UCSD-AML1 (cell line): Measurements from ENCODE around the gene DCAF5.
A peak's percentile ranks its signal among the peaks of the same experiment; 100 is the strongest.

Experiments used
- DNase-seq: peaks from one replicate; lab custom pipeline; 2025; ENCODE audit not compliant: unreplicated experiment; lab: John Stamatoyannopoulos, UW

Gene DCAF5

GRCh38 chr14:69142101-69142500 lies 10.8 kb downstream of the DCAF5 start:
- DNase-seq = no peak

DNA sequence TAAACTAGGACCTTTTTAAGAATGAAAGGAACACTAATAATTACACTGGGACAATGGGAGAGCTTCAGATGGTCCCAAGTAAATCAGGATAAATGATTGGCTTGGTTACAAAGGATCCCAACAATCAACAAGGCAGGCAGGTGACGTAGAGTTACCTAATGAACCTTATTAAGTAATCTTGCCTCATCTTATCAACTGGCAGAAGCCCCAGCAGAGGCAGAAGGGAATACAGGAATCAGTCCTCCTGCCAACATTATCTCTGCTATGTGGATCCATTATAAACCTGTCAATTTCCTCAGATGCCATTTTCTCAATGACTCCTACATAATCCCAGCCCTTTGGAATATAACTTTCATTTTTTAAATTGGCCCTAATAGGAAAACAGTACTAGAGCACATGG lies 11.4 kb downstream of the DCAF5 start:
- no peak for DNase-seq

DNA sequence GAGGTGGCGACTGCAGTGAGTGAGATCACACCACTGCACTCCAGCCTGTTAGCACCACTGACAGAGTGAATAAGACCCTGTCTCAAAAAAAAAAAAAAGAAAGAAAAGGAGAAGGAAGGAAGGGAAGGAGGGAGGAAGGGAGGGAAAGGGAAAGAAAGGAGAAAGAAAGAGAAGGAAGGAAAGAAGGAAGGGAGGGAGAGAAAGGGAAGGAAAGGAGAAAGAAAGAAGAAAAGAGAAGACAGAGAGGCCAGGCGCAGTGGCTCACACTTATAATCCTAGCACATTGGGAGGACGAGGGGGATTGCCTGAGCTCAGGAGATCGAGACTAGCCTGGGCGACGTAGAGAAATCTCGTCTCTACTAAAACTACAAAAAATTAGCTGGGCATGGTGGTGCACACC lies 13.2 kb downstream of the DCAF5 start:
- DNase-seq = no peak

DNA sequence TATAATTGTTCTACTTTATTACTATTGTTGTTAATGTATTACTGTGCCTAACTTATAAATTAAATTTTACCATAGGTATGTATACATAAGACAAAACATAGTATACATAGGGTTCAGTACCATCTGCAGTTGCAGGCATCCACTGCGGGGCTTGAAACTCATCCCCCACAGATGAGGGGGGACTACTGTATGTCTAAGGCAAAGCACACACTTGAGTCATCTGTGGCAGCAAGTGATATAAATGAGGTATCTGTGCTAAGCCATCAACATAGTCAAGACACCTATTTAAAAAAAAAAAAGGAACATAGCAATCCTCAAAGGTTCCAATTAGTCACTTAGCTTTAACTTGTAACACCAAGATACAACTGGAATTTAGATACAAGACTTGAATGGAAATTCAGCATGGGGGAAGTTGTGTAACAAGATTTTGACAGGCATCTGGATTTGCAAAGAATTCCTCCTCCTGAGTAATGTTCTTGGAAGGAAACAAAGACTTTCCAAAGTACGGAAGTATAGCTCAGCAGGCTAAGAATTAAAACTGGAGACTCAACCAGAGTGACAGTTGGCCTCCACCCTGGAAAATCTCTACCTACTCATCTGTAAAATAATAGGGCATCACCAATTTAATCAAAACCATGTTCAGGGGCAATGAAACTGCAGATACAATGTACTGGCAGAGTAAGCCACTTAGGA lies 14.9 kb downstream of the DCAF5 start:
- no peak for DNase-seq

DNA sequence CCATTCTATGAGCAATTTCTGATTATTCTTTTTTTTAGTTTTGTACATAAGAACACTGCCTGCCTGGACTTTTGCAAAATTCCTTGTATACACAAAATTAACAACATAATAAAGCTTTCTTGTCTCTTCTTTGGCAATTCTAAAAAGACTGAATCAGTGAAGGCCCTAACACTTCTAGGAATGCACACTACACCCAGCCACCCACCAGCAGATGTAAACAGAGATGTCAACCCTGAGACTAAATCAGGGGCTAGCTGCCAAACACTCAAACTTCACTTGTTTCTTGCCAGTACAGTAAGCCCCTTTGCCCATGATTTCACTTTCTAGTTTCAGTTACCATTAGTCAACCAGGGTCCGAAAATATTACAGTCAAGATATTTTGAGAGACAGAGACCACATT lies 15.5 kb downstream of the DCAF5 start:
- DNase-seq = no peak

- no peak for DNase-seq
These were observed 17.8 kb downstream of the DCAF5 start for GRCh38 chr14:69135133-69135532.

- DNase-seq = no peak
These were observed 19.5 kb downstream of the DCAF5 start for GRCh38 chr14:69133206-69134125.

DNA sequence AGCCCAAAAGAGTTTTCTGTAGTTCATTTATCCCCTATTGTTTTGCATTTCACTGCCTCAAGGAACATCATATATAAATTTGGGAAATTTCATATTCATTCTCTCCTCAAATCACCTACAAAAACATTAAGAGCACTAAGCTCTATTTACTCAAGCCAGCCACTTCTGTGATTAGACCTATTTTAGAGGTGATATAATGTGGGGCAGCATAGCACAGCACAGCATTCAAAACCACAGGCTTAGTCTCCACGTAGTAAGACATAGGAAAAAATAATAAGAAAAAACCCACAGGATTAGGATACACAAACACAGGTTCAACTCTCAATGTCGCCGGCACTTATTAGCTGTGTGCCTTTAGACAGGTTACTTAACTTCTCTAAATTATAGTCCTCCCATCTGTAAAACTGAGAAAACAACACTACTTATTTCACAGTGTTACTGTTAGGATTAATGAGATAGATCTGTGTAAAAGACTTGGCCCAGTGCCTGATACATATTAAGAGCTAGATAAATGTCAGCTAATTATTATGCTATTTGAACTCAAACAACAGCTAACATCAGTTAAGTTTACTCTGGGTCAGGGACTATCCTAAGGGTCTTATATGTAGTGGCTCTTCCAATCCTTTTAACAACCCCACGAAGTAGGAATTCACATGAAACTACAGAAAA lies 20.3 kb downstream of the DCAF5 start:
- DNase-seq = no peak

DNA sequence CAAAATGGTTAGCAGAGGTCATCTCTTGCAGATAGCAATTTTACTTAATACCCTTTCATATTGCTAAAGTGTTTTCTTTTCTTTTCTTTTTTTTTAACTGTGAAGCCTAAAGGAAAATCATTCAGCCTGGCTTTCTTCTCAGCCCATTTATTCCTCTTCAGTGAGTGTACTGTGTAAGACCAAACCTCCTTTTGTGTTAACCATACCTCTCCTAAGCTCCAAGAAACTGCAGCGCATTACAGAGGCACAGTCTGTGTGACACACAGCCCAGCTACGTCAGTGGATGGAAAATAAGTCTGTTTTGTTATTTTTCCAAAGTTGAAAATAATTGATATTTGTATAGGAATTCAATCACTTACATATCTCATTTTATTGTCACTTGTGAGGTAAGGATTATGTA lies 21.7 kb downstream of the DCAF5 start:
- DNase-seq = no peak

GRCh38 chr14:69129264-69129880 lies 23.5 kb downstream of the DCAF5 start:
- DNase-seq = peak; percentile 45

- no peak for DNase-seq
These were observed 34.6 kb downstream of the DCAF5 start for GRCh38 chr14:69118305-69118704.

DNA sequence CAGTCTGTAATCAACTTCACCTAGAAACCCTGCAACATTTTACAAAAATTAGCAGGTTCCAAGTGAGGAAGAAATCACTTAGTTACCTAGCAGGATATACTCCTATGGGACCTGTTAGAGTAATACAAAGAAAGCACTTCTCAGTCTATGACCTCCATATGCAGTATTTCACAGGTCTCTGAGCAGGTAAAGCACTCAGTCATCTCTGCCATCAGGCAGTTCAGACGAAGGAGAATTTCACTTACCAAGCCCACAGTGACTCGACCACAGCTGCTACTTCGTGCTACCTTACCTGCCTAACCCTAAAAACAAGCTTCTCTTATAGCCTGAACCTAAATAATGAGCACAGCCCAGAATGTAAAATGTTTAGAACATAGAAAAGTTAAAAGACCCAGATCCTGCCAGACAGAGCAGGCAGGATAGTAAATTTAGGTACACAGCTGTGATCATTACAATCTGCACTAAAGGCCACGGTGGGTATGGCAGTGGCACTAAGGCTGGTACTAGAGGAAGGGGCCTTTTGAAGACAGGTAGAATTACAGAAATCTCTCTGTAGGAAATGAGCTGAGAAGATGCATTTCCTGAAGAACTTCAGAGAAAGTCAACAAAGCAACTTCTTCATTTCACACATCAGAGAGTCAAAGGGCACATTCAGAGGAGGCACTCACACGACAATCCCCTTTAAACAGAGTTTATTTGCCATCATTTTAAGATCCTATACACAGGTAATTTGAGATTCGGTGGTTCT lies 35.7 kb downstream of the DCAF5 start:
- DNase-seq = no peak

GRCh38 chr14:69115407-69116185 lies 37.3 kb downstream of the DCAF5 start:
- DNase-seq = no peak

DNA sequence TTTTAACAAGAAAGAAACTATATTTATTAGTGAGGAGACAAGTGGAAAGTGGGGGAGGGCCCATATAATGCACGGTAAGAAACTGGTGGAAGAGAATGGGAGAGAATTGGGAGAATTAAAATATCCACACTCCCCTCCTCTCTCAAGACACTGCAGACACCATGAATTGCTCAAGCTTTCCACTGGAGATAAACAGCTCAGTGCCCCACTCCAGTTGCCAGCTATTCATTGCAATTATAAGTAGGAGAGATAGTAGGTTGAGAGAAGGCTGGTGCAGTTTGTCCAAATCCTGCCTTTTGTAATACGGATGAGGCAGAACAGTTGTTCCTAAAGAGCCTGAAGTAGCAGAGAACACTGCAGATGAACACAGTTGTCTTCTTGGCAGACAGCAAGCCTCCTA lies 38.2 kb downstream of the DCAF5 start:
- no peak for DNase-seq

DNA sequence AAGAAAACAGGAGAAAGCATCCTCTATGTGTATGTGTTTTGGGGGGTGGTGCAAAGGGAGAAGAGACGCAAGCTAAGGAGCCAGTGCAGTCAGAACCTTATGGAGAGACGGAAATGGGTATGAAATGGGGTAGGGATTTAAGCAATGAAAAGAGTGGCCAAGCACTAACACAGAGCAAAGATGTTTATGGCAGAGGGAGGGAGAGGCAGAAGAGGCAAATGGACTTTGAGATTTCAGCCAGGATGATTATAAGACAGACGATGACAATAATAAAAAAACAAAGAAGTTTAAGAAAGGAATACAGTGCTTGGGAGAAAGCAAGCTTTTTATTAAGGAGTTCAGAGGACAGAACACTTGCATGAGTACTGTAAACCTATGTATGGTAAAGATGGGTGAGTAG lies 44.6 kb downstream of the DCAF5 start:
- DNase-seq = no peak

DNA sequence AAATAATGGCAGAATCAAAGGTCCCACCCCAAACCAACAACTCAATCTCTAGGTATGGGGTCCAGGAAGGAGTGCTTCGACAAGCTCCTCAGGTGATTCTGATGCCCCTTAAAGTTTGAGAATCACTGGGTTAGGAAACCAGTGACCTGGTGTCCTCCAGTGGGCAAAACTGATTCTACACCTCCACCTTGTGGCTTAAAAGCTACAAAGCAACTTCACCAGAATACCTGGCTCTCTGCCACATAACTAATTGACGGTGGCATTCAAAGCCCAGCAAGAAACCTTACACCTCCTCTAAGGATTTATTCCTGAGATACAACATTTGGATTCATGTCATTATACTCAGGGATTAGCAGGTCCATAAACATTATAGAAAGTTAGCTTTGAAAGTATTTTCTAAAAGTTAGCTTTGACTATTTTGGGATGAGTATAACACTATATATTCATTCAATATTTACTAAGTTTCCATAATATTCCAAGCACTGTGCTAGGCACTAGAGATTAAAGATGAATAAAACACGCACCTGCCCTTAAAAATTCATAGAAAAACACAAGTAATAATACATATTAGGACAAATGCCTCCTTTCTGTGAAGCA lies 45.4 kb downstream of the DCAF5 start:
- DNase-seq = no peak

DNA sequence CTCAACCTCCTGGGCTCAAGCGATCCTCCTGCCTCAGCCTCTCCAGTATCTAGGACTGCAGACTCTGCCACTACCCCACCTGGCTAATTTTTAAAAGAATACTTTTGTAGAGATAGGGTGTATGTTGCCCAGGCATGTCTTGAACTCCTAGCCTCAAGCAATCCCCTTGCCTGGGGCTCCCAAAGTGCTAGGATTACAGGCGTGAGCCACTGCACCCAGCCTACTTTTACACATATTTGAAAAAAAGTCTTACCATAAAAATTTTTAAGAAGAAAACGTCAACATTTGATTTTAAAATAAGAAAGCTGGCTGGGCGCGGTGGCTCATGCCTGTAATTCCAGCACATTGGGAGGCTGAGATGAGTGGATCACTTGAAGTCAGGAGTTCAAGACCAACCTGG lies 46.5 kb downstream of the DCAF5 start:
- DNase-seq = no peak

DNA sequence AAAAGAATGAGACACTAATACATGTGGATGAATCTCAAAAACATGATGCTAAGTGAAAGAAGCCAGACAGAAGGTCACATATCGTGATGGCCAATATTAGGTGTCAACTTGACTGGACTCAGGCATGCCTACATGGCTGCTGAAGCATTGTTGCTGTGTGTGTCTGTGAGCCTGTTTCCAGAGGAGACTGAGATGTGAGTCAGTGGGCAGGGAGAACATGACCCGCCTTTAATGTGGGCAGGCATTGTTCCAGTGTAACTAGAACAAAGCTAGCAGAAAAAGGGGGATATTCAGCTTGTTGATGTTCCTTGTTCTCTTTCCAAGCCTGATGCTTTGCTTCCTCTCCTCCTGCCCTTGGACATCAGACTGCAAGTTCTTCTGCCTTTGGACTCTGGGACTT lies 47.6 kb downstream of the DCAF5 start:
- DNase-seq = no peak

DNA sequence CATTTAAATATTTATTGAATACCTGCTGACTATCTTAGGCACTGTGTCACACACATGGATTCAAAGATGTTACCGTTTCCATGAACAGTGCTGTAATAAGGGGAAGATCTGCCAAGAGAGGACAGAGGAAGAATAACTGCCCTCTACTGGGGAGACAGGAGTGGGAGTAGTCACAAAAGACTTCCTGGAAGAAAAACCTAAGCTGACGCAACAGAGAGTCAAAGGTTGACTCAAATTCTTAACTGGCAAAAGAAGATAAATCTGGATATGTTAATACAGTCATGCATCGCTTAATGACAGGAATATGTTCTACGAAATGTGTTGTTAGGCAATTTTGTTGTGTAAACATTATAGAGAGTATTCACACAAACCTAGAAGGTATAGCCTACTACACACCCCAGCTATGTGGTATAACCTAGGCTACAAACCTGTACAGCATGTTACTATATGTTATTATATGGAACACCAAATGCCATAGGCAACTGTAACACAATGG lies 51.5 kb downstream of the DCAF5 start:
- DNase-seq = no peak
